Spleen (tissue), 11 donors: ENCODE data around the gene SERPINC1. TPM values are rescaled to one million over a fixed set of nuclear protein-coding genes. Genes with fewer than 3 reads are reported as not detected.

Source experiments
- DNase-seq: peaks from one replicate; pipeline ENCODE4 v3.0.0-alpha.2; 2020
- H3K27ac ChIP-seq, 8 donors: fragments of 200-600 bp; sonication (generic) in 7 of 8; 1 replicate in 4 of 8; 2 replicates in 4 of 8; pipeline versions ENCODE4 v1.5.0 to v1.8.0; 2016 to 2021; ENCODE audit warnings: inconsistent platforms in 4 of 8, mild to moderate bottlenecking in 4 of 8, moderate library complexity in 1 of 8
- H3K27me3 ChIP-seq, 7 donors: fragments of 200-600 bp; sonication (generic) in 6 of 7; replicated peaks in 1 of 7; 1 replicate in 4 of 7; 2 replicates in 3 of 7; pipeline versions ENCODE4 v1.5.0 to v1.8.0; 2016 to 2021; ENCODE audit warnings: inconsistent platforms in 3 of 7, mild to moderate bottlenecking in 1 of 7
- H3K36me3 ChIP-seq, 6 donors: fragments of 200-600 bp; sonication (generic) in 5 of 6; 1 replicate in 4 of 6; 2 replicates in 2 of 6; pipeline versions ENCODE4 v1.5.0 to v1.8.0; 2016 to 2021; ENCODE audit warnings: inconsistent platforms in 2 of 6
- H3K4me1 ChIP-seq, 6 donors: fragments of 200-600 bp; sonication (generic) in 5 of 6; 1 replicate in 3 of 6; 2 replicates in 3 of 6; pipeline versions ENCODE4 v1.5.0 to v1.8.0; 2016 to 2021; ENCODE audit warnings: inconsistent platforms in 3 of 6
- H3K4me3 ChIP-seq, 8 donors: fragments of 200-600 bp; sonication (generic) in 7 of 8; 1 replicate in 4 of 8; 2 replicates in 4 of 8; pipeline versions ENCODE4 v1.5.0 to v1.8.0; 2016 to 2021; ENCODE audit warnings: inconsistent platforms in 4 of 8, mild to moderate bottlenecking in 4 of 8, moderate library complexity in 2 of 8
- H3K9me3 ChIP-seq, 8 donors: fragments of 200-600 bp; sonication (generic) in 7 of 8; 1 replicate in 4 of 8; 2 replicates in 4 of 8; pipeline versions ENCODE4 v1.5.0 to v1.8.0; 2016 to 2021; ENCODE audit warnings: inconsistent platforms in 4 of 8
- POLR2A ChIP-seq, 3 donors: fragments of 450-650 bp; IDR thresholded peaks; one replicate each; pipeline ENCODE4 v1.5.1; 2017; ENCODE audit warnings: antibody characterized with exemption in 3 of 3, mild to moderate bottlenecking in 1 of 3
- POLR2AphosphoS5 ChIP-seq, 3 donors: sonication (generic); formaldehyde crosslinking; IDR thresholded peaks; one replicate each; pipeline ENCODE4 v1.5.1; 2017; ENCODE audit warnings: antibody characterized with exemption in 3 of 3
- WGBS, 5 donors: extraction: QIAGEN DNeasy Blood & Tissue Kit in 3 of 5; methylation state at CpG; one replicate each; pipeline versions ENCODE4 v1.1.5 to v1.1.7; 2013 to 2018; 5-methylcytosine and 5-hydroxymethylcytosine counted together
- intact Hi-C: fragments of 100-400 bp; cut with DNase I; formaldehyde crosslinking; loops from one replicate; pipeline ENCODE4 v1.15.0; 2023; ENCODE audit warnings: low total_unique reads
- polyA plus RNA-seq, 3 donors: library from polyadenylated mRNA; stranded (reverse); fragments of 200-250 nt; gene quantifications; one replicate each; pipeline ENCODE4 v1.2.1, GENCODE V29; 2013
- total RNA-seq, 7 donors: library from RNA; depleted of rRNA in 3 of 7; stranded (reverse); fragments of >200 nt in 3 of 7; fragmentation: NEBNext Ultra II Directional in 4 of 7; extraction: Animal tissue kit (Norgen Biotek cat#: 25700) in 4 of 7; gene quantifications; one replicate each; pipeline versions ENCODE4 v1.1.0 to v1.2.1, GENCODE V29; 2016 to 2021
- TF ChIP-seq, protein P1 (sequence below), 11 experiments: fragments of 200-600 bp in 7 of 11; fragments of 450-650 bp in 4 of 11; sonication (generic) in 4 of 11; IDR thresholded peaks in 8 of 11; conservative IDR thresholded peaks in 3 of 11; 1 replicate in 7 of 11; 2 replicates in 4 of 11; pipeline versions ENCODE4 v1.4.0 to v1.8.0; 2016 to 2021; ENCODE audit warnings: antibody characterized with exemption in 11 of 11, inconsistent platforms in 4 of 11, mild to moderate bottlenecking in 1 of 11
- donor health status: healthy with polysubstance abuse.
- donor health status: DM: no; HTN: no; CAD: no; lungs with moderate emphysema.
- donor health status: DM: no; HTN: no; CAD: no.
- donor health status: Bipolar disorder and iron deficiency.
- donor health status: healthy.
- donor health status: DM: no; HTN: no; CAD: no.
- donor health status: DM: yes; HTN: yes; CAD: no.

Gene SERPINC1
- total and polyA plus RNA-seq, 10 donors = 0.10 to 0.49 (median 0.17) TPM; not detected in 6

DNA sequence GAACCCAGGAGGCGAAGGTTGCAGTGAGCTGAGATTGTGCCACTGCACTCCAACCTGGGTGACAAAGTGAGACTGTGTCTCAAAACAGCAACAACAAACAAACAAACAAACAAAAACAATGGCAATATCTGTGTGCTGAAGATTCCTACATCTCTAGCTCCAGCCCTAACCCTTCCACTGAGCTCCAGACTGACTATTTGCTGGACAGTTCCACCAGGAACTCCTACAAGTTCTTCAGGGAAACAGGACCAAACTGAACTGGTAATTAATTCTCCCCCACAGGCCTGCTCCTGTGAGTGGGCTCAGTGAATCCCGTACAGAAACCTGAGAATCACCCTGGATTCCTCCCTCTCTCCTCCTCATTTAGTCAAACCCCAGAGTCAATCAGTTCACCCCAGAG, 1.5 kb downstream of the SERPINC1 start:
- intact Hi-C loops = no loop called here
- H3K27ac ChIP-seq = no peak overlapping the region
- no peaks in the 10 kb centered on the region for H3K27me3 ChIP-seq
- no peak overlapping the region for H3K4me3 ChIP-seq
- TF ChIP-seq POLR2AphosphoS5 (IDR thresholded peaks at IDR 0.05) (no peak), POLR2A (IDR thresholded peaks at IDR 0.05) (no peak)
- TF ChIP-seq, protein P1, sequence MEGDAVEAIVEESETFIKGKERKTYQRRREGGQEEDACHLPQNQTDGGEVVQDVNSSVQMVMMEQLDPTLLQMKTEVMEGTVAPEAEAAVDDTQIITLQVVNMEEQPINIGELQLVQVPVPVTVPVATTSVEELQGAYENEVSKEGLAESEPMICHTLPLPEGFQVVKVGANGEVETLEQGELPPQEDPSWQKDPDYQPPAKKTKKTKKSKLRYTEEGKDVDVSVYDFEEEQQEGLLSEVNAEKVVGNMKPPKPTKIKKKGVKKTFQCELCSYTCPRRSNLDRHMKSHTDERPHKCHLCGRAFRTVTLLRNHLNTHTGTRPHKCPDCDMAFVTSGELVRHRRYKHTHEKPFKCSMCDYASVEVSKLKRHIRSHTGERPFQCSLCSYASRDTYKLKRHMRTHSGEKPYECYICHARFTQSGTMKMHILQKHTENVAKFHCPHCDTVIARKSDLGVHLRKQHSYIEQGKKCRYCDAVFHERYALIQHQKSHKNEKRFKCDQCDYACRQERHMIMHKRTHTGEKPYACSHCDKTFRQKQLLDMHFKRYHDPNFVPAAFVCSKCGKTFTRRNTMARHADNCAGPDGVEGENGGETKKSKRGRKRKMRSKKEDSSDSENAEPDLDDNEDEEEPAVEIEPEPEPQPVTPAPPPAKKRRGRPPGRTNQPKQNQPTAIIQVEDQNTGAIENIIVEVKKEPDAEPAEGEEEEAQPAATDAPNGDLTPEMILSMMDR (IDR thresholded peaks at IDR 0.05 in 8 of 11, conservative IDR thresholded peaks at IDR 0.05 in 3 of 11) = no peak
- WGBS, 5 donors = 82 to 96% (median 92%) methylated on average over 2 of the region's 2 CpGs
- H3K36me3 ChIP-seq = no peaks in the 10 kb centered on the region
- DNase-seq = no peak
- no peaks in the 10 kb centered on the region for H3K9me3 ChIP-seq
- H3K4me1 ChIP-seq = no peaks in the 10 kb centered on the region

DNA sequence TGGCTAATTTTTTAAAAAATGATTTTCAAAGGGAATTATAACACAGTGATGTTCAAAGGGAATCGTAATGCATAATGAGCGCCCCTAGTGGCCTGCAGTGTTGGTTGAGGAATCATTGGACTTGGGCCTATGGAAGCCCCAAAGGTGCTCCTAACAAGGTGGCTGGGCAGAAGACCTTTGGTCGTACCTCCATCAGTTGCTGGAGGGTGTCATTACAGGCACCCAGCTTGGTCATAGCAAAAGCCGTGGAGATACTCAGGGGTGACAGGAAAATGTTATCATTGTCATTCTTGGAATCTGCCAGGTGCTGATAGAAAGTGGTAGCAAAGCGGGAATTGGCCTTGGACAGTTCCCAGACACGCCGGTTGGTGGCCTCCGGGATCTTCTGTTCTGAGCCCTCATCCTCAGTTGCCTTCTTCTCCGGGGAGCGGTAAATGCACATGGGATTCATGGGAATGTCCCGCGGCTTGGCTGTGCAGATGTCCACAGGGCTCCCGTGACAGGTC, 2.7 kb downstream of the SERPINC1 start:
- H3K4me1 ChIP-seq = no peaks in the 10 kb centered on the region
- H3K36me3 ChIP-seq = peaks cover 0 to 3% (median 0%) of the 10 kb centered on the region in 6 donors
- TF ChIP-seq POLR2AphosphoS5 (IDR thresholded peaks at IDR 0.05) (no peak), POLR2A (IDR thresholded peaks at IDR 0.05) (no peak)
- TF ChIP-seq, protein P1 (IDR thresholded peaks at IDR 0.05 in 8 of 11, conservative IDR thresholded peaks at IDR 0.05 in 3 of 11) = peak in 8 of 11 experiments; percentile 10 to 65 (median 43)
- H3K27ac ChIP-seq = no peak overlapping the region
- intact Hi-C loops = no loop called here
- H3K27me3 ChIP-seq = no peaks in the 10 kb centered on the region
- no peak overlapping the region for H3K4me3 ChIP-seq
- H3K9me3 ChIP-seq = no peaks in the 10 kb centered on the region
- DNase-seq = no peak
- WGBS, 5 donors = 84 to 91% (median 88%) methylated on average over 13 of the region's 13 CpGs

DNA sequence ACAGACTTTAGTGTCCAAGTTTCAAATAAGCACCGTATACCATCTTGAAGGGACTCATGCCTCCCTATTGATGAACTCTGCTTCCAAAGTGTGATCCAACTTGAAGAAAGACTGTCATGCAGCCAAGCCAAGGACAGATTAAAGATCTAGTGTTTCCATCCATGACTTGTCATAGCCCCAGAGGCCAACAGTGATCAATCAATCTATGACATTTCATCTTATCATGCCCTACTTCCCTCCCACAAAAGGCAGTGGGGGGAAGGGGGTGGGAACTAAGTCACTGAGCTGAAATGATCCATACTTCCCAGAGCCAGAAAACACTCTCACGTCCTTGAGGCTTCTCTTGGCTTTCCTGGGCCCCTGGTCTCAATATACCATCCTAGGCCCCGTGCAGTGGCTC, 4.0 kb downstream of the SERPINC1 start:
- WGBS, 5 donors = 86 to 96% (median 92%) methylated on average over 3 of the region's 3 CpGs
- no peak for DNase-seq
- TF ChIP-seq, protein P1 (IDR thresholded peaks at IDR 0.05 in 8 of 11, conservative IDR thresholded peaks at IDR 0.05 in 3 of 11) = no peak
- Histone ChIP-seq H3K4me1 (no peaks in the 10 kb centered on the region), H3K27me3 (no peaks in the 10 kb centered on the region), H3K9me3 (no peaks in the 10 kb centered on the region), H3K4me3 (no peak overlapping the region), H3K27ac (no peak overlapping the region), H3K36me3 (peaks cover 0 to 6% (median 0%) of the 10 kb centered on the region in 6 donors)
- intact Hi-C loops = no loop called here

- TF ChIP-seq, protein P1 (IDR thresholded peaks at IDR 0.05 in 8 of 11, conservative IDR thresholded peaks at IDR 0.05 in 3 of 11) = no peak
- no peak for TF ChIP-seq POLR2A (IDR thresholded peaks at IDR 0.05)
- 63 to 86% (median 85%) methylated on average over 6 of the region's 6 CpGs for WGBS, 5 donors
These were observed 13.1 kb downstream of the SERPINC1 start for GRCh38 chr1:173903827-173904531.

More at GRCh38 chr1:173903827-173904531, 13.1 kb downstream of the SERPINC1 start:
- Histone ChIP-seq H3K27ac (no peak overlapping the region), H3K27me3 (no peaks in the 10 kb centered on the region), H3K9me3 (no peaks in the 10 kb centered on the region), H3K4me1 (peaks cover 0 to 24% (median 3%) of the 10 kb centered on the region in 6 donors), H3K36me3 (peaks cover 0 to 10% (median 0%) of the 10 kb centered on the region in 6 donors), H3K4me3 (no peak overlapping the region)
- intact Hi-C loops = no loop called here
- no peak for DNase-seq
